ENCODE results near the gene DAB1. TPM values are rescaled to one million over a fixed set of nuclear protein-coding genes. Genes with fewer than 3 reads are reported as not detected.
"Not testable (repeated sequence)": the region's sequence is repeated elsewhere in the genome, so short reads cannot be mapped to it uniquely, and the experiment has no call there.

The DAB1 gene
- total RNA-seq, 1 donor from 2014 or later = 0.25 TPM

- no peak for DNase-seq (ENCODE audit: low read depth)
- no peak overlapping the region for H3K4me3 ChIP-seq (ENCODE audit: low read depth, low read length)
- H3K27me3 ChIP-seq (ENCODE audit: control insufficient read depth, insufficient read depth, low read length) = no peaks in the 10 kb centered on the region
- TF ChIP-seq CTCF (IDR thresholded peaks at IDR 0.05; ENCODE audit: insufficient read depth, low read length, poor library complexity, severe bottlenecking) = no peak
- no peaks in the 10 kb centered on the region for H3K36me3 ChIP-seq (ENCODE audit: control insufficient read depth, insufficient read depth, low read length)
Observed at GRCh38 chr1:57089855-57090254, 334.0 kb downstream of the DAB1 start.

- DNase-seq (ENCODE audit: low read depth) = no peak
- Histone ChIP-seq H3K27me3 (ENCODE audit: control insufficient read depth, insufficient read depth, low read length) (no peaks in the 10 kb centered on the region), H3K4me3 (ENCODE audit: low read depth, low read length) (no peak overlapping the region), H3K36me3 (ENCODE audit: control insufficient read depth, insufficient read depth, low read length) (no peaks in the 10 kb centered on the region)
- TF ChIP-seq CTCF (IDR thresholded peaks at IDR 0.05; ENCODE audit: insufficient read depth, low read length, poor library complexity, severe bottlenecking) = no peak
Observed at GRCh38 chr1:57089221-57089620, 334.6 kb downstream of the DAB1 start.

- no peak for TF ChIP-seq CTCF (IDR thresholded peaks at IDR 0.05; ENCODE audit: insufficient read depth, low read length, poor library complexity, severe bottlenecking)
- no peak for DNase-seq (ENCODE audit: low read depth)
- no peaks in the 10 kb centered on the region for H3K27me3 ChIP-seq (ENCODE audit: control insufficient read depth, insufficient read depth, low read length)
- H3K36me3 ChIP-seq (ENCODE audit: control insufficient read depth, insufficient read depth, low read length) = no peaks in the 10 kb centered on the region
- H3K4me3 ChIP-seq (ENCODE audit: low read depth, low read length) = no peak overlapping the region
Observed at GRCh38 chr1:57088653-57089052, 335.2 kb downstream of the DAB1 start.

- H3K4me3 ChIP-seq (ENCODE audit: low read depth, low read length); H3K36me3 ChIP-seq (ENCODE audit: control insufficient read depth, insufficient read depth, low read length); H3K27me3 ChIP-seq (ENCODE audit: control insufficient read depth, insufficient read depth, low read length); DNase-seq (ENCODE audit: low read depth): not testable (repeated sequence)
Observed at GRCh38 chr1:57087660-57088059, 336.2 kb downstream of the DAB1 start.

GRCh38 chr1:57086154-57086553 lies 337.7 kb downstream of the DAB1 start:
- Histone ChIP-seq H3K4me3 (ENCODE audit: low read depth, low read length) (no peak overlapping the region), H3K27me3 (ENCODE audit: control insufficient read depth, insufficient read depth, low read length) (no peaks in the 10 kb centered on the region), H3K36me3 (ENCODE audit: control insufficient read depth, insufficient read depth, low read length) (no peaks in the 10 kb centered on the region)
- TF ChIP-seq CTCF (IDR thresholded peaks at IDR 0.05; ENCODE audit: insufficient read depth, low read length, poor library complexity, severe bottlenecking) = no peak
- DNase-seq (ENCODE audit: low read depth) = no peak

GRCh38 chr1:57084701-57085100 lies 339.2 kb downstream of the DAB1 start:
- DNase-seq (ENCODE audit: low read depth) = no peak
- Histone ChIP-seq H3K4me3 (ENCODE audit: low read depth, low read length) (no peak overlapping the region), H3K36me3 (ENCODE audit: control insufficient read depth, insufficient read depth, low read length) (no peaks in the 10 kb centered on the region), H3K27me3 (ENCODE audit: control insufficient read depth, insufficient read depth, low read length) (no peaks in the 10 kb centered on the region)
- TF ChIP-seq CTCF (IDR thresholded peaks at IDR 0.05; ENCODE audit: insufficient read depth, low read length, poor library complexity, severe bottlenecking) = no peak

Measured in kidney epithelial cell (primary cell).